Measurements from ENCODE around the gene P3H4.

The P3H4 gene

GRCh38 chr17:41792845-41793783 lies 18.6 kb downstream of the P3H4 start:
- peak; percentile 77 for ATAC-seq
- TF ChIP-seq GLIS3 (CRISPR knock-in tag; IDR thresholded peaks at IDR 0.05) (no peak), ISL1 (CRISPR knock-in tag; IDR thresholded peaks at IDR 0.05) (no peak), ZNF565 (CRISPR knock-in tag; conservative IDR thresholded peaks at IDR 0.05; ENCODE audit: low read depth) (no peak), POU6F1 (CRISPR knock-in tag; IDR thresholded peaks at IDR 0.05; ENCODE audit: borderline replicate concordance, low read depth) (no peak), TOX (CRISPR knock-in tag; IDR thresholded peaks at IDR 0.05; ENCODE audit: borderline replicate concordance) (no peak), CREB5 (CRISPR knock-in tag; IDR thresholded peaks at IDR 0.05; ENCODE audit: low read depth) (no peak), ARNTL (CRISPR knock-in tag; IDR thresholded peaks at IDR 0.05; ENCODE audit: borderline replicate concordance, low read depth) (no peak), RARB (CRISPR knock-in tag; IDR thresholded peaks at IDR 0.05) (no peak)

GRCh38 chr17:41787021-41787418 lies 24.7 kb downstream of the P3H4 start:
- TF ChIP-seq BACH2 (CRISPR knock-in tag; IDR thresholded peaks at IDR 0.05; ENCODE audit: borderline replicate concordance) (no peak), TCF4 (CRISPR knock-in tag; IDR thresholded peaks at IDR 0.05; ENCODE audit: borderline replicate concordance) (no peak), ZNF70 (CRISPR knock-in tag; IDR thresholded peaks at IDR 0.05) (no peak)
- ATAC-seq: no peak

GRCh38 chr17:41786227-41787020 lies 25.3 kb downstream of the P3H4 start, which contains the start of gene JUP:
TSS of gene JUP (minus strand) at chr17:41786711. CDS start at chr17:41771854, 14,857 bp downstream.
- peak; percentile 100 for ATAC-seq
- TF ChIP-seq TOX (CRISPR knock-in tag; IDR thresholded peaks at IDR 0.05; ENCODE audit: borderline replicate concordance) (no peak), ARNTL (CRISPR knock-in tag; IDR thresholded peaks at IDR 0.05; ENCODE audit: borderline replicate concordance, low read depth) (no peak), ZNF70 (CRISPR knock-in tag; IDR thresholded peaks at IDR 0.05) (no peak), SNAI2 (CRISPR knock-in tag; IDR thresholded peaks at IDR 0.05) (peak; percentile 81; the same call in 1 of the 2 replicates), ESRRG (CRISPR knock-in tag; IDR thresholded peaks at IDR 0.05) (no peak), ZNF565 (CRISPR knock-in tag; conservative IDR thresholded peaks at IDR 0.05; ENCODE audit: low read depth) (no peak), OSR1 (CRISPR knock-in tag; IDR thresholded peaks at IDR 0.05) (no peak), PPARA (CRISPR knock-in tag; IDR thresholded peaks at IDR 0.05; ENCODE audit: borderline replicate concordance) (no peak), CREB5 (CRISPR knock-in tag; IDR thresholded peaks at IDR 0.05; ENCODE audit: low read depth) (no peak), ZFP3 (CRISPR knock-in tag; IDR thresholded peaks at IDR 0.05) (peak; percentile 86), ZFP30 (CRISPR knock-in tag; IDR thresholded peaks at IDR 0.05) (no peak), PATZ1 (CRISPR knock-in tag; IDR thresholded peaks at IDR 0.05; ENCODE audit: borderline replicate concordance) (no peak), ZC3H10 (CRISPR knock-in tag; IDR thresholded peaks at IDR 0.05) (no peak), TSHZ2 (CRISPR knock-in tag; IDR thresholded peaks at IDR 0.05) (peak; percentile 89), POU6F1 (CRISPR knock-in tag; IDR thresholded peaks at IDR 0.05; ENCODE audit: borderline replicate concordance, low read depth) (no peak), RARB (CRISPR knock-in tag; IDR thresholded peaks at IDR 0.05) (no peak), CSDC2 (CRISPR knock-in tag; IDR thresholded peaks at IDR 0.05) (peak; percentile 97), CSRNP3 (CRISPR knock-in tag; IDR thresholded peaks at IDR 0.05) (no peak), TCF4 (CRISPR knock-in tag; IDR thresholded peaks at IDR 0.05; ENCODE audit: borderline replicate concordance) (no peak), ZNF8 (CRISPR knock-in tag; IDR thresholded peaks at IDR 0.05) (no peak; the same call in 1 of the 2 replicates), BACH2 (CRISPR knock-in tag; IDR thresholded peaks at IDR 0.05; ENCODE audit: borderline replicate concordance) (no peak)

Measured in SK-N-SH treated with all-trans-retinoic acid at 6 μM for 48 hours (cell line).